Astrocyte of the spinal cord (primary cell): ENCODE results near the gene VAMP3.
"Not testable (repeated sequence)": the region's sequence is repeated elsewhere in the genome, so short reads cannot be mapped to it uniquely, and the experiment has no call there.

Source experiments
- DNase-seq: peaks from one replicate; pipeline ENCODE4 v3.0.0; 2011; ENCODE audit warnings: low read depth, low spot score
- H3K4me3 ChIP-seq: 2 replicates; pipeline ENCODE4 v1.5.1; 2011; ENCODE audit warnings: low read depth, mild to moderate bottlenecking, low read length, moderate library complexity
- CTCF ChIP-seq: IDR thresholded peaks from 2 replicates; pipeline ENCODE4 v1.5.1; 2012; ENCODE audit warnings: low read depth, mild to moderate bottlenecking, low read length, inconsistent platforms
- in situ Hi-C: cut with HindIII; loops from 2 replicates; pipeline ENCODE4 v1.10.0; 2017; ENCODE audit warnings: low sequenced_read_pairs

The VAMP3 gene

GRCh38 chr1:7783178-7783711 is 12.1 kb downstream of the VAMP3 start:
- DNase-seq, result peak; percentile 20
- in situ Hi-C loops, result no loop called here
- peak overlapping the region; percentile 55 for H3K4me3 ChIP-seq
- no peak for TF ChIP-seq CTCF

- H3K4me3 ChIP-seq, result peak within 1 kb of the TSS; percentile 55
- DNase-seq, result peak; percentile 98
- in situ Hi-C loops, result no loop called here
- TF ChIP-seq CTCF, result no peak
Measured at GRCh38 chr1:7783826-7784491, 12.9 kb downstream of the VAMP3 start, which contains the start of gene PER3. TSS of gene PER3 (plus strand) at chr1:7784291. CDS start at chr1:7784878, 587 bp downstream.

- H3K4me3 ChIP-seq, result peak overlapping the region; percentile 34
- TF ChIP-seq CTCF, result no peak
- in situ Hi-C loops, result no loop called here
- no peak for DNase-seq
Measured at GRCh38 chr1:7784492-7785071, 13.5 kb downstream of the VAMP3 start.

GRCh38 chr1:7785108-7785507 is 14.0 kb downstream of the VAMP3 start:
- in situ Hi-C loops, result no loop called here
- DNase-seq, result no peak
- TF ChIP-seq CTCF, result no peak
- no peak overlapping the region for H3K4me3 ChIP-seq

GRCh38 chr1:7786795-7787194 is 15.7 kb downstream of the VAMP3 start:
- in situ Hi-C loops, result no loop called here
- DNase-seq, result no peak
- TF ChIP-seq CTCF, result no peak
- H3K4me3 ChIP-seq, result no peak overlapping the region

GRCh38 chr1:7789828-7790227 is 18.7 kb downstream of the VAMP3 start:
- no peak overlapping the region for H3K4me3 ChIP-seq
- DNase-seq, result no peak
- TF ChIP-seq CTCF, result no peak
- in situ Hi-C loops, result no loop called here

GRCh38 chr1:7791027-7791426 is 19.9 kb downstream of the VAMP3 start:
- in situ Hi-C loops, DNase-seq, H3K4me3 ChIP-seq: not testable (repeated sequence)
